T-helper 1 cell treated with Interleukin-12 subunit alpha and Interleukin-12 subunit beta and Interleukin-4 antibody, amounts not matched to agents 30 μg/mL and 1 μg/mL, for 36 hours (primary cell): Measurements from ENCODE around the gene MAP4K3.

ENCODE experiments used
- H3K27ac Mint-ChIP-seq: one replicate; pipeline ENCODE4 v1.8.0; 2021; ENCODE audit warnings: mild to moderate bottlenecking, mixed read lengths
- H3K27me3 Mint-ChIP-seq: one replicate; pipeline ENCODE4 v1.8.0; 2021; ENCODE audit warnings: low read depth, mixed read lengths
- H3K36me3 Mint-ChIP-seq: one replicate; pipeline ENCODE4 v1.8.0; 2021; ENCODE audit warnings: low read depth, mixed read lengths
- H3K4me1 Mint-ChIP-seq: one replicate; pipeline ENCODE4 v1.8.0; 2021; ENCODE audit warnings: low read depth, mixed read lengths
- H3K4me3 Mint-ChIP-seq: one replicate; pipeline ENCODE4 v1.8.0; 2021; ENCODE audit warnings: mild to moderate bottlenecking, moderate library complexity, mixed read lengths
- H3K9me3 Mint-ChIP-seq: one replicate; pipeline ENCODE4 v1.8.0; 2021; ENCODE audit warnings: mixed read lengths

The MAP4K3 gene

DNA sequence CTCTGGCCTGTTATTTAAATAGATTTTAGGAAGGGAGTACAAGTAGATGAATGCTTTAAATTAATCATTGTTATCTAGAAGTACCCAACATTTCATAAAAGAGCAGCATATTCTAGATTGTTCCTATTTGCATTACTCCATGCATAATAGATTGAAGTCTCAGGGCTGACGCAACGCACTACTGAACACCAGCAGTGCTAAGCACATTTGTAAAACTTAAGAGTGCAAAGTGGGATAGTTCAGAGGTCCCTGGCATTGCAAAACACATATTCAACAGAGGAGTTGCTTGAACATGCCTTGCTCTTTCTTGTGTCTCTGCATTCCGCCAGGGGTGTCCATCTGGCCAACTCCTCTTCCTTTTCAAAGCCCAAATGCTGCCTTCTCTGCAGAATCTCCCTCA, 215.6 kb downstream of the MAP4K3 start:
- no peaks in the 10 kb centered on the region for H3K27me3 Mint-ChIP-seq
- peaks cover 56% of the 10 kb centered on the region for H3K4me1 Mint-ChIP-seq
- no peak overlapping the region for H3K4me3 Mint-ChIP-seq
- H3K27ac Mint-ChIP-seq = no peak overlapping the region
- H3K9me3 Mint-ChIP-seq = no peaks in the 10 kb centered on the region
- peaks cover 12% of the 10 kb centered on the region for H3K36me3 Mint-ChIP-seq

DNA sequence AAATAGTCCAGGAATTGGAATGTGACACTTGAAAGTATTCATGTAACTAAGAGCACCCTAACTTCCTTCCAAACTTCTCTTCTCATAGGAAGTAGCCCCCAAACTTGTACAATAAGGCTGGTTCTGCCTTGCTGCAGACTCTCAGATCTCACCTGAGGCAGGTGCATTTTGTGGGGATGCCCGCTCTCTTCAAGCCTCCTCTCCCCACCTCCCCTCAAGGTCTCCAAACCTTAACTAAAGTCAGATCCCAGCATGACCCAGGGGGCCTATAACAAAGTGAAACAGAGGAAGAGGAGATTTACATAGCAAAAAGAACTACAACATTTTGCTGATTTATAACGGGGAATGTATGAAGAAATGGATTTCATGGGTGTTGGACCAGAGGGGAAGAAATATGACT, 216.9 kb downstream of the MAP4K3 start:
- Mint-ChIP-seq H3K27ac (peak overlapping the region; percentile 84), H3K9me3 (no peaks in the 10 kb centered on the region), H3K4me1 (peaks cover 59% of the 10 kb centered on the region), H3K27me3 (no peaks in the 10 kb centered on the region), H3K4me3 (peak overlapping the region; percentile 41), H3K36me3 (peaks cover 12% of the 10 kb centered on the region)

DNA sequence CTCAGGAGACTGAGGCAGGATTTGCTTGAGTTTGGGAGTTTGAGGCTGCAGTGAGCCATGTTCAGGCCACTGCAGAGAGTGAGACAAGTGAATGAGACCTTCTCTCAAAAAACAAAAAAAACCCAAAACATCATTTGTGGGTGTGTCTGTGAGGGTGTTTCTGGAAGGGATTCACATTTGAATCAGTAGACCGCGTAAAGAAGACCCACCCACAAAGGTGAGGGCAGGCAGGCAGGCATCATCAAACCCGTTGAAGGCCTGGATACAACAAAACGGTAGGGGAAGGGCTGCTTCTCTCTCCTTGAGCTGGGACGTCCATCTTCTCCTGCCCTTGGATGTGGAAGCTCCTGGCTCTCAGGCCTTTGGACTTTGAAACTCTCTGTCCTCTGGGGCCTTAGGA, 218.7 kb downstream of the MAP4K3 start:
- Mint-ChIP-seq H3K27me3 (no peaks in the 10 kb centered on the region), H3K4me3 (peak overlapping the region; percentile 71), H3K36me3 (peaks cover 20% of the 10 kb centered on the region), H3K27ac (peak overlapping the region; percentile 90), H3K4me1 (peaks cover 68% of the 10 kb centered on the region), H3K9me3 (peaks cover 5% of the 10 kb centered on the region)

DNA sequence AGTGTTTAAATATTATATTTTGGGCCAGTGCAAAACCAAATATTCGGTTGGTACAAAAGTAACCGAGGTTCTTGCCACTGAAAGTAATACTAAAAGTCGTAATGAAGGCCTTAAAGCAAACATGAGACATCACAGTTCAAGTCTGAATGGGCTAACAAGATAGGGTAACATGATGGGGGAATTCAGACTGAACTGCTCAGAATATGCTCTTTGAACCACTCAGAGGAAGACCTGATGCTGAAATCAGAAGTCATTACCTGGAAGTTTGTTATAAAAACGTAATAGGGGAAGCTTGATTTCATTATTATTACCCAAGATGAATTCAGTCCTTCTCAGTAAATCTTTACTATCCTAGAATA, 219.9 kb downstream of the MAP4K3 start:
- peak overlapping the region; percentile 90 for H3K27ac Mint-ChIP-seq
- H3K4me3 Mint-ChIP-seq = peak overlapping the region; percentile 57
- H3K4me1 Mint-ChIP-seq = peaks cover 71% of the 10 kb centered on the region
- no peaks in the 10 kb centered on the region for H3K27me3 Mint-ChIP-seq
- H3K9me3 Mint-ChIP-seq = peaks cover 5% of the 10 kb centered on the region
- H3K36me3 Mint-ChIP-seq = peaks cover 23% of the 10 kb centered on the region

DNA sequence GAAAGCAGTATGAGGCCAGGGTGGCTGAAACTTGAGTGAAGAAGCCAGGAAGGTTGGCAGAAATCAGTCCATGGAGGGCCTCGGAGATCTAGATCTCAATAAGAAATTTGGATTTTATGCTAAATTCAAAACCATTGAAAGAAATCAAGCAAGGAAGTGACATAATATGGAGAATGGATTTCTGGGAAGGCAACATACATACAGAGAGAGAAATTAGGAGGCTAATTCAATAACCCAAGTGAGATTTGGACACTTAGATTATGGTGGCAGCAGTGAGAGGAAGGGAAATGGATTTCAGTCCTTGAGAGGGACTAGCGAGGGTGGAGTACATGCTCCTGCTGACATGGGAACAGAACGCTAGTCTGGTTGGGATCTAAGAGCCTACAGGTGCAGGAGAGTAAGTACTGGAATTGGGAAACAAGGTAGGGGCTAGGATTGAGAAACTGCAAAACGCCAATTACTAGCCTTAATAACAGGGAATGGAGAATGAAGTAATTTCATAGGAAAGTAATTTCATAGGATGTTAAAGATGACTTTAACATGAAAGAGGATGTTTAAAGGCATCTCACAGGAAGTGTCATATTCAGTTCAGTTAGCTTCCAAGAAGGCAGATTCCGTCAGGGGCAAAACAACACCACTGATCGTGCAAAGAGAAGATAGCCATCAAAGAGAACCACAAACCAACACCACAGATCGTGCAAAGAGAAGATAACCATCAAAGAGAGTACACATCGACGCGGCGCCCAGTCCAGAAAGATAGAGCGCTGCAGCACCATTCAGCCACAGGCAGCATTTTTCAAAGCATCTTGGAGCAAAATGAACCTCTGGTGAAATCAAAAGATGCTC, 220.5 kb downstream of the MAP4K3 start:
- Mint-ChIP-seq H3K4me1 (peaks cover 70% of the 10 kb centered on the region), H3K36me3 (peaks cover 21% of the 10 kb centered on the region), H3K27me3 (no peaks in the 10 kb centered on the region), H3K9me3 (peaks cover 5% of the 10 kb centered on the region), H3K27ac (peak overlapping the region; percentile 90), H3K4me3 (peak overlapping the region; percentile 57)

DNA sequence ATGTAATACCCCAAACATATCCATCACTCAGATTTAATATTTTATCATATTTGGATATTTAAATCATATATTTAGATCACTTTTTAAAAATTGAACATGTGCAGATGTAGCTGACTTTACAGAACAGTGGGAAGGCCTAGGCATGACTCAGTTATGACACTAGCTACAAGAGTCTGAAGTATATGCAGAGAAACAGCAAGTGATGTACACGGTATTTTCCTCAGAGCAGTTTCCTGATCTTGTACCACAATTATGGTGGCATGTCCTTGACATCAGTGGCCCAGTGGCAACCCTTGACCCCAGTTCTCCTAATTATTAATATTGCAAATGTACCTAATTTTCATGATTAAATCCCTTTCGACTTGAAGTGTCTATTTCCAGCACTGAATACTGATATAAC, 221.5 kb downstream of the MAP4K3 start:
- peak overlapping the region; percentile 90 for H3K27ac Mint-ChIP-seq
- H3K4me3 Mint-ChIP-seq = peak overlapping the region; percentile 14
- peaks cover 5% of the 10 kb centered on the region for H3K9me3 Mint-ChIP-seq
- peaks cover 76% of the 10 kb centered on the region for H3K4me1 Mint-ChIP-seq
- no peaks in the 10 kb centered on the region for H3K27me3 Mint-ChIP-seq
- H3K36me3 Mint-ChIP-seq = peaks cover 27% of the 10 kb centered on the region

DNA sequence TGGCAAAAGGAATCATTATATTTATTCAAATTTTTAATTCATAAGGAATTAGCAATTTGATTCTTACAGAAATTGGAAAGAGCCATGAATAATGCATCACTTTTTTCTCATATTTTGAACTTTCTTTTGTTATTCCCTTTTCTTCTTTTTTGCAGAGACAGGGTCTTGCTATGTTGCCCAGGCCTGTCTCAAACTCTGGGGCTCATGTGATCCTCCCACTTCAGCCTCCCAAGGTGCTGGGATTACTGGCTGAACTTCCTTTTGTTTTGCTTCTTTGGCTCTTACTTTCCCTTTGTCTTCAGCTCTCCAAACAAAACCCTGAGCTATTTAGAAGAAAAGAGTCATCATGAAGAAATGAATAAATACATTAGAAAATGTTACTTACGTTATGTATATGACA, 224.1 kb downstream of the MAP4K3 start:
- H3K4me1 Mint-ChIP-seq = peaks cover 58% of the 10 kb centered on the region
- no peak overlapping the region for H3K4me3 Mint-ChIP-seq

DNA sequence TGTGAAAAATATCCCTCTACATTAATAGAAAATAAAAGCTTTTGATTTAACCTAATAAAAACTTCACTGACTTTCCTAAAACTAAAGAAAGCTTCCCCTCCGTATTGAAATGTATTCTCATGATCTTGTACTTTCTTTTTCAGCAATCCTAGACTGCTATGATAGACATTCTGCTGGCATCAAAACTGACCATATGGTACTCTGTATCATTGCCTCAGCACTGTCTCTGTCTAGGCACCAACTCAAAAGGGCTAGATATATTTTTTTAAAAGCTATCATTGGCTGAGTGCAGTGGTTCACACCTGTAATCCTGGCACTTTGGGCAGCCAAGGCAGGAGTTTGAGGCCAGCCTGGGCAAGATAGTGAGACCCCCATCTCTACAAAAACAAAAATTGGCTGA, 226.2 kb downstream of the MAP4K3 start:
- H3K4me1 Mint-ChIP-seq = peaks cover 39% of the 10 kb centered on the region
- no peak overlapping the region for H3K27ac Mint-ChIP-seq
- peaks cover 5% of the 10 kb centered on the region for H3K9me3 Mint-ChIP-seq
- H3K27me3 Mint-ChIP-seq = no peaks in the 10 kb centered on the region
- no peak overlapping the region for H3K4me3 Mint-ChIP-seq
- peaks cover 26% of the 10 kb centered on the region for H3K36me3 Mint-ChIP-seq

More for the DNA sequence above, 224.1 kb downstream of the MAP4K3 start:
- no peaks in the 10 kb centered on the region for H3K27me3 Mint-ChIP-seq
- H3K9me3 Mint-ChIP-seq = peaks cover 5% of the 10 kb centered on the region
- H3K27ac Mint-ChIP-seq = peak overlapping the region; percentile 1
- H3K36me3 Mint-ChIP-seq = peaks cover 22% of the 10 kb centered on the region

DNA sequence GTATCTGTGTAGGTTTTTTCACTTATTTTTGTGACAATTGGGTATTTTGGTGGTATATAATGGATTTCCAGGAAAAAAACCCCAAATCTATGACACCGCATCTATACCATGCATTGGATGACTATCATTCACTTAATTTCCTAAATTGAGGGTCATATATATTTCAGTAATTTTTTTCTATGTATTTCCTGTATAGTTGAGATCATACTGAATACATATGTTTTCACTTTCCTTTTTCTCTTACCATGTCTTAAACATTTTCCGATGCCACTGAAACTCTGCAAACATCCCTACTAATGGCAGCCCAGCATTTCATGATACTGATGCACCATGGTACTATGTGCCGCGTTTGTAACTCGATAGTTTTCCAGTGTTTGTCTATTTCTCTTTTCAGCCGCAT, 233.7 kb downstream of the MAP4K3 start:
- Mint-ChIP-seq H3K27me3 (peaks cover 7% of the 10 kb centered on the region), H3K27ac (peak overlapping the region; percentile 3), H3K36me3 (peaks cover 33% of the 10 kb centered on the region), H3K4me3 (no peak overlapping the region), H3K9me3 (peaks cover 25% of the 10 kb centered on the region), H3K4me1 (peaks cover 21% of the 10 kb centered on the region)

DNA sequence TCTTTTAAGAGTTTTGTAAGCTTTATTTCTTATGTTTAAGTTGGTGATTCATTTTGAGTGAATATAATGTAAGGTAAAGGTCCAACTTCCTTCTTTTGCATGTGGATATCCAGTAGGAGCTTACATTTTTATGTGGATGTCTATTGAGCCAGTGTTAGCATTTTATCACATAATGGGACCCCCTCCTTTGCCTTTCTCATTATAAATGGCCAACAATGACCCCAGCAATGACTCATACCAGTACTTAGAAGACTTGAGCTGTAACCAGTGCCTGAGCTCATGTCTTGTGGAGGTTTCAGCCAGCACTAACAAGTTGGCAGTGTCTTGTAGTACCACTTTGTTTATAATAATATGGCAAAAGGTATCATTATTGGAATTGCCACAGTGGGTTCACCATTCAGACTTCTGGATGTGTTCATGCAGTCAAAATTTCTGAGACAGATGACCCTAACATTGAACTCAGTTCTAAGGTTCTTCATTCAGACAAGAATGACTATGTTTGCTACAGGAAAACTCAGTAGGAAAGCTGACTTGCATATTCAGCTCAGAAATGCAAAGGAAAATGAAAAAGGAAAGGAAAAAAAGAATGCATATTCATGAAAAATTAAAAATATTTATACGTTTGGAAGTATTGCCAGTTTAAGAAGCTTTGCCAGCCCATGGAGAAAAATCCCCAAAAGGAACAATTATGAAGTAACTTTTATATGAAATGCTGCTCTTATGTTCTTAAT, 234.3 kb downstream of the MAP4K3 start:
- Mint-ChIP-seq H3K9me3 (peaks cover 28% of the 10 kb centered on the region), H3K27ac (peak overlapping the region; percentile 62), H3K36me3 (peaks cover 33% of the 10 kb centered on the region), H3K4me3 (no peak overlapping the region), H3K27me3 (peaks cover 7% of the 10 kb centered on the region), H3K4me1 (peaks cover 21% of the 10 kb centered on the region)
